Natural killer cell (primary cell): ENCODE data around the gene PPHLN1. TPM values are rescaled to one million over a fixed set of nuclear protein-coding genes. Genes with fewer than 3 reads are reported as not detected.

Experiments
- ATAC-seq, 3 donors: fragments of 150-1000 bp in 2 of 3; fragments of 200-7000 bp in 1 of 3; cut with Tn5 transposase; 1 replicate in 1 of 3; 2 replicates in 2 of 3; pipeline ENCODE4 v1.10.0; 2021; ENCODE audit warnings: mild to moderate bottlenecking in 2 of 3, moderate library complexity in 2 of 3
- DNase-seq, 2 donors: peaks; one replicate each; pipeline versions ENCODE4 v3.0.0 to v3.0.0-alpha.2; 2013 to 2021; ENCODE audit warnings: mixed read lengths in 1 of 2
- H3K27ac ChIP-seq: one replicate; pipeline ENCODE4 v1.5.1; 2013; ENCODE audit warnings: mild to moderate bottlenecking, low read length
- H3K27me3 ChIP-seq: one replicate; pipeline ENCODE4 v1.6.1; 2013; ENCODE audit warnings: low read length; ENCODE audit not compliant: control insufficient read depth, insufficient read depth
- H3K36me3 ChIP-seq: one replicate; pipeline ENCODE4 v1.6.1; 2013; ENCODE audit warnings: low read length; ENCODE audit not compliant: control insufficient read depth, insufficient read depth
- H3K4me1 ChIP-seq: one replicate; pipeline ENCODE4 v1.6.1; 2013; ENCODE audit warnings: low read length; ENCODE audit not compliant: control insufficient read depth, insufficient read depth
- H3K4me3 ChIP-seq: one replicate; pipeline ENCODE4 v1.5.1; 2013; ENCODE audit warnings: low read length
- H3K9me3 ChIP-seq: one replicate; pipeline ENCODE4 v1.6.1; 2013; ENCODE audit warnings: low read length; ENCODE audit not compliant: control insufficient read depth, insufficient read depth
- H3K27ac Mint-ChIP-seq, 2 donors: one replicate each; pipeline ENCODE4 v1.8.0; 2022; ENCODE audit warnings: mild to moderate bottlenecking in 2 of 2, mixed read lengths in 2 of 2, moderate library complexity in 1 of 2
- H3K27me3 Mint-ChIP-seq, 2 donors: one replicate each; pipeline ENCODE4 v1.8.0; 2022; ENCODE audit warnings: low read depth in 2 of 2, mixed read lengths in 2 of 2
- H3K36me3 Mint-ChIP-seq: one replicate; pipeline ENCODE4 v1.8.0; 2022; ENCODE audit warnings: mixed read lengths
- H3K4me1 Mint-ChIP-seq, 2 donors: one replicate each; pipeline ENCODE4 v1.8.0; 2022; ENCODE audit warnings: mixed read lengths in 2 of 2
- H3K4me3 Mint-ChIP-seq: one replicate; pipeline ENCODE4 v1.8.0; 2022; ENCODE audit warnings: mild to moderate bottlenecking, moderate library complexity, mixed read lengths
- H3K9me3 Mint-ChIP-seq, 2 donors: one replicate each; pipeline ENCODE4 v1.8.0; 2022; ENCODE audit warnings: mixed read lengths in 2 of 2
- WGBS: methylation state at CpG from one replicate; pipeline ENCODE4 v1.1.7; 2013; ENCODE audit warnings: missing lambda C conversion rate; ENCODE audit not compliant: insufficient coverage; 5-methylcytosine and 5-hydroxymethylcytosine counted together
- intact Hi-C: fragments of 100-400 bp; cut with micrococcal nuclease; formaldehyde crosslinking; loops from one replicate; pipeline ENCODE4 v1.14.2; 2022
- total RNA-seq, 4 donors: library from RNA; stranded (reverse); fragments of 120-200 nt in 1 of 4; gene quantifications; one replicate each; pipeline versions ENCODE4 v1.2.3 to v1.2.4, GENCODE V29; 2013 to 2022
- TF ChIP-seq, protein P1 (sequence below): fragments of 200-600 bp; IDR thresholded peaks from one replicate; pipeline ENCODE4 v1.8.0; 2022; ENCODE audit warnings: antibody characterized with exemption

The PPHLN1 gene
- total RNA-seq, 3 donors from 2014 or later (not counting 1 experiment from before 2014, with no cell fraction given): 98.2 to 101 (median 101) TPM

GRCh38 chr12:42459336-42459847 lies 133.4 kb downstream of the PPHLN1 start:
- Histone ChIP-seq H3K27me3 (no peaks in the 10 kb centered on the region), H3K4me3 (no peak overlapping the region), H3K9me3 (no peaks in the 10 kb centered on the region), H3K4me1 (no peaks in the 10 kb centered on the region), H3K36me3 (no peaks in the 10 kb centered on the region), H3K27ac (no peak overlapping the region)
- DNase-seq: no peak
- H3K4me3 Mint-ChIP-seq: no peak overlapping the region
- no peaks in the 10 kb centered on the region for H3K9me3 Mint-ChIP-seq
- intact Hi-C loops: no loop called here
- no peaks in the 10 kb centered on the region for H3K4me1 Mint-ChIP-seq
- no peak overlapping the region for H3K27ac Mint-ChIP-seq
- H3K36me3 Mint-ChIP-seq: no peaks in the 10 kb centered on the region
- no peaks in the 10 kb centered on the region for H3K27me3 Mint-ChIP-seq
- ATAC-seq: no peak
- TF ChIP-seq, protein P1, sequence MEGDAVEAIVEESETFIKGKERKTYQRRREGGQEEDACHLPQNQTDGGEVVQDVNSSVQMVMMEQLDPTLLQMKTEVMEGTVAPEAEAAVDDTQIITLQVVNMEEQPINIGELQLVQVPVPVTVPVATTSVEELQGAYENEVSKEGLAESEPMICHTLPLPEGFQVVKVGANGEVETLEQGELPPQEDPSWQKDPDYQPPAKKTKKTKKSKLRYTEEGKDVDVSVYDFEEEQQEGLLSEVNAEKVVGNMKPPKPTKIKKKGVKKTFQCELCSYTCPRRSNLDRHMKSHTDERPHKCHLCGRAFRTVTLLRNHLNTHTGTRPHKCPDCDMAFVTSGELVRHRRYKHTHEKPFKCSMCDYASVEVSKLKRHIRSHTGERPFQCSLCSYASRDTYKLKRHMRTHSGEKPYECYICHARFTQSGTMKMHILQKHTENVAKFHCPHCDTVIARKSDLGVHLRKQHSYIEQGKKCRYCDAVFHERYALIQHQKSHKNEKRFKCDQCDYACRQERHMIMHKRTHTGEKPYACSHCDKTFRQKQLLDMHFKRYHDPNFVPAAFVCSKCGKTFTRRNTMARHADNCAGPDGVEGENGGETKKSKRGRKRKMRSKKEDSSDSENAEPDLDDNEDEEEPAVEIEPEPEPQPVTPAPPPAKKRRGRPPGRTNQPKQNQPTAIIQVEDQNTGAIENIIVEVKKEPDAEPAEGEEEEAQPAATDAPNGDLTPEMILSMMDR: no peak
- 94% methylated on average over 10 of the region's 12 CpGs for WGBS

GRCh38 chr12:42462486-42462885 lies 136.5 kb downstream of the PPHLN1 start:
- no peaks in the 10 kb centered on the region for H3K36me3 ChIP-seq
- TF ChIP-seq, protein P1: no peak

DNA sequence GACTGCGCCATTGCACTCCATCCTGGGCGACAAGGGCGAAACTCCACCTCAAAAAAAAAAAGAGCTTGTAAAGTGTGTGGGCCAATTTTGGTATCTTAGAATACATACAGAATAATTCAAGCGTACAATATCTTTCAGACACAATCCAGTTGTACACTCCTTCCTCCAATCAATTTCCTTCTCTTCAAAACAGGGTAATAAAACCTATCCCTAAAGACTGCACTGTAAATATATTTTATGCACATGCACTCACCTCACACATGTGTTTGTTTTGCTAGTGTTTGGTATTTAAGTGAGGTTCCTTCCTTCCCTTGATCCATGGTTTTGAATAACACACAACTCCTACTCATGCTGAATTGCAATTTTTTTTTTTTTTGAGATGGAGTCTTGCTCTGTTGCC lies 137.7 kb downstream of the PPHLN1 start:
- Histone ChIP-seq H3K4me3 (no peak overlapping the region), H3K27ac (no peak overlapping the region), H3K27me3 (no peaks in the 10 kb centered on the region), H3K4me1 (peaks cover 3% of the 10 kb centered on the region), H3K9me3 (no peaks in the 10 kb centered on the region), H3K36me3 (no peaks in the 10 kb centered on the region)
- no peak overlapping the region for H3K27ac Mint-ChIP-seq
- ATAC-seq: no peak
- intact Hi-C loops: no loop called here
- no peaks in the 10 kb centered on the region for H3K36me3 Mint-ChIP-seq
- peaks cover 6 to 7% of the 10 kb centered on the region in 2 donors for H3K4me1 Mint-ChIP-seq
- peaks cover 4 to 8% of the 10 kb centered on the region in 2 donors for H3K27me3 Mint-ChIP-seq
- 100% methylated on average over 3 of the region's 4 CpGs for WGBS
- TF ChIP-seq, protein P1: no peak
- H3K4me3 Mint-ChIP-seq: no peak overlapping the region
- H3K9me3 Mint-ChIP-seq: no peaks in the 10 kb centered on the region
- DNase-seq: no peak

More at GRCh38 chr12:42462486-42462885, 136.5 kb downstream of the PPHLN1 start:
- DNase-seq (no peak), ATAC-seq (no peak)
- Mint-ChIP-seq H3K36me3 (no peaks in the 10 kb centered on the region), H3K4me3 (no peak overlapping the region), H3K27ac (no peak overlapping the region), H3K9me3 (no peaks in the 10 kb centered on the region), H3K4me1 (no peaks in the 10 kb centered on the region), H3K27me3 (peaks cover 4 to 8% of the 10 kb centered on the region in 2 donors)
- Histone ChIP-seq H3K9me3 (no peaks in the 10 kb centered on the region), H3K4me1 (no peaks in the 10 kb centered on the region), H3K27ac (no peak overlapping the region), H3K27me3 (no peaks in the 10 kb centered on the region), H3K4me3 (no peak overlapping the region)
- intact Hi-C loops: no loop called here
- 65% methylated on average over 3 of the region's 3 CpGs for WGBS

- no peak overlapping the region for H3K27ac Mint-ChIP-seq
- peaks cover 21 to 23% of the 10 kb centered on the region in 2 donors for H3K4me1 Mint-ChIP-seq
- H3K27me3 Mint-ChIP-seq: peaks cover 15 to 18% of the 10 kb centered on the region in 2 donors
- Histone ChIP-seq H3K9me3 (no peaks in the 10 kb centered on the region), H3K4me3 (no peak overlapping the region), H3K4me1 (peaks cover 9% of the 10 kb centered on the region), H3K36me3 (no peaks in the 10 kb centered on the region), H3K27me3 (no peaks in the 10 kb centered on the region), H3K27ac (no peak overlapping the region)
- peak in 1 of 3 donors; percentile 50 for ATAC-seq
- TF ChIP-seq, protein P1: no peak
- WGBS: 7% methylated on average over 7 of the region's 9 CpGs
- H3K4me3 Mint-ChIP-seq: peak overlapping the region; percentile 52
- no peaks in the 10 kb centered on the region for H3K9me3 Mint-ChIP-seq
- intact Hi-C loops: no loop called here
- DNase-seq: peak in 1 of 2 donors; percentile 13
- H3K36me3 Mint-ChIP-seq: no peaks in the 10 kb centered on the region
Measured at GRCh38 chr12:42468341-42468821, 142.4 kb downstream of the PPHLN1 start.
